ENCODE measurements around the gene OR4Q2. TPM values are rescaled to one million over a fixed set of nuclear protein-coding genes. Genes with fewer than 3 reads are reported as not detected.
"Not testable (repeated sequence)": the region's sequence is repeated elsewhere in the genome, so short reads cannot be mapped to it uniquely, and the experiment has no call there.

The OR4Q2 gene
- total RNA-seq (not detected), polyA plus RNA-seq (not detected)
- long read RNA-seq, donor 1: 0 reads
- long read RNA-seq, donor 2: 0 reads
- long read RNA-seq, donor 3: 0 reads
- long read RNA-seq, donor 4: 0 reads
- long read RNA-seq, donor 5: 0 reads
- long read RNA-seq, donor 6: 0 reads
- long read RNA-seq, donor 7: 0 reads
- long read RNA-seq, donor 8: 0 reads
- long read RNA-seq, donor 9: 0 reads
- long read RNA-seq, donor 10: 0 reads

DNA sequence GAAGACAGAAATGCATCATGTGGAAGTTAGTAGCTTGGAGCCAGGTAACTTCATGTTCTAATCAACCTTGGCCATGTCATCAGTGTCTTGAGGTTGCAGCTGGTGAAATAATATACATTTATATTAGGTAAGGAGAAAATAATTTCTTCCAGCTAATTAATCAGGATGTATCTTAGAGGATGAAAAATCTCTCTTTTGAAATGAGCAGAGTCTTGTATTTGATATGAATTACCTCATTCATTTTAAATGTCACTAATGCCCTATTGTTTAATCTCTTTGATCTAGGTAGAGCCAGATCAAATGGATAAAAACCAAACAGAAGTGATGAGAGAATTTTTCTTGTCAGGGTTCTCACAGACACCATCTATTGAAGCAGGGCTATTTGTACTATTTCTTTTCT is at the start of gene OR4Q2:
Gene OR4Q2 (plus strand): TSS at position 301 of the 400 bp plus-strand sequence.
- TF ChIP-seq POLR2A (IDR thresholded peaks at IDR 0.05): no peak
- no peak for TF ChIP-seq CTCF (IDR thresholded peaks at IDR 0.05)
- no peak within 1 kb of the TSS for H3K27ac ChIP-seq
- no peak within 1 kb of the TSS for H3K4me3 ChIP-seq
- H3K27me3 ChIP-seq: no peaks in the 10 kb centered on the region
- no peaks in the 10 kb centered on the region for H3K4me1 ChIP-seq (replicated peaks in 1 of 2)
- intact Hi-C loops (cut with DNase I): no loop called here
- no peaks in the 10 kb centered on the region for H3K36me3 ChIP-seq (replicated peaks in 1 of 2)
- DNase-seq: no peak
- no peaks in the 10 kb centered on the region for H3K9me3 ChIP-seq (replicated peaks in 1 of 3)

DNA sequence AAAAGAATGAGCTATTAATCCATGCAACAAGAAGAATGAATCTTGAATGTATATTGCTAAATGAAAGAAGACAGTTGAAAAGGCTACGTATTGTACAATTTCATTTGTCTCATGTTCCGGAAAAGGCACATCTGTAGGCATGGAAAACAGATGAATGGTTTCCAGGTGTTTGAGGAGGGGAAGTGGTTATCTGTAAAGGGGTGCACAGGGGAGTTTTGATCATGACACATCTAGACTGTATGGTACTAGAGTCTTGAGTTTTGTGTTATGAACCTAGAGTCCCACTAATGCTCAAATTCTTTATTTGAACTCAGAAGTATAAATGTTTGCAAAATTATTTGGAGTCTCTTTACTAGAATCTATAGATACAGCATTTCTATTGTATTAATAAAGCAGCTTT is 32.2 kb upstream of the OR4Q2 start:
- H3K4me1 ChIP-seq (replicated peaks in 1 of 2); H3K27ac ChIP-seq; H3K4me3 ChIP-seq; DNase-seq; H3K9me3 ChIP-seq (replicated peaks in 1 of 3); H3K27me3 ChIP-seq; H3K36me3 ChIP-seq (replicated peaks in 1 of 2); intact Hi-C loops (cut with DNase I): not testable (repeated sequence)
- WGBS, 4 donors: 43 to 85% (median 60%) methylated on average over 2 of the region's 2 CpGs

GRCh38 chr14:19974844-19975243 is 27.1 kb upstream of the OR4Q2 start:
- Histone ChIP-seq H3K36me3 (replicated peaks in 1 of 2) (no peaks in the 10 kb centered on the region), H3K4me3 (no peak overlapping the region), H3K4me1 (replicated peaks in 1 of 2) (no peaks in the 10 kb centered on the region), H3K27ac (no peak overlapping the region), H3K9me3 (replicated peaks in 1 of 3) (no peaks in the 10 kb centered on the region), H3K27me3 (no peaks in the 10 kb centered on the region)
- no peak for DNase-seq
- TF ChIP-seq POLR2A (IDR thresholded peaks at IDR 0.05) (no peak), CTCF (IDR thresholded peaks at IDR 0.05) (no peak)
- intact Hi-C loops (cut with DNase I): no loop called here
- WGBS, 4 donors: 49 to 61% (median 61%) methylated on average over 1 of the region's 1 CpG

GRCh38 chr14:19975291-19975690 is 26.7 kb upstream of the OR4Q2 start, which contains the start of gene OR4K15:
TSS of gene OR4K15 (plus strand) at chr14:19975591. CDS start at chr14:19975591, 0 bp downstream.
- intact Hi-C loops (cut with DNase I): no loop called here
- Histone ChIP-seq H3K4me3 (no peak within 1 kb of the TSS), H3K27me3 (no peaks in the 10 kb centered on the region), H3K4me1 (replicated peaks in 1 of 2) (no peaks in the 10 kb centered on the region), H3K36me3 (replicated peaks in 1 of 2) (no peaks in the 10 kb centered on the region), H3K9me3 (replicated peaks in 1 of 3) (no peaks in the 10 kb centered on the region), H3K27ac (no peak within 1 kb of the TSS)
- 88 to 92% (median 89%) methylated on average over 3 of the region's 3 CpGs for WGBS, 4 donors
- TF ChIP-seq POLR2A (IDR thresholded peaks at IDR 0.05): no peak
- TF ChIP-seq CTCF (IDR thresholded peaks at IDR 0.05): no peak
- no peak for DNase-seq

DNA sequence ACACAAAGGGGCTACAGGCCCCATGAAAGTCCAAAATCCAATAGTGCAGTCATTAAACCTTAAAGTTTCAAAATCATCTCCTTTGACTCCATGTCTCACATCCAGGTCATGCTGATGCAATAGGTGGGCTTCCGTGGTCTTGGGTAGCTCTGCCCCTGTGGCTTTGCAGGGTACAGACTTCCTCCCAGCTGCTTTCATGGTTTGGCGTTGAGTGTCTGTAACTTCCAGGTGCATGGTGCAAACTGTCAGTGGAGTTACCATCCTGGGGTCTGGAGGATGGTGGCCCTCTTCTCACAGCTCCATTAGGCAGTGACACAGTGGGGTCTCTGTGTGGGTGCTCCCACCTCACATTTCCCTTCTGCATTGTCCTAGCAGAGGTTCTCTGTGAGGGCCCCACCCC is 8.5 kb upstream of the OR4Q2 start:
- H3K27me3 ChIP-seq: no peaks in the 10 kb centered on the region
- intact Hi-C loops (cut with DNase I): no loop called here
- no peak for TF ChIP-seq POLR2A (IDR thresholded peaks at IDR 0.05)
- no peak for TF ChIP-seq CTCF (IDR thresholded peaks at IDR 0.05)
- no peak overlapping the region for H3K27ac ChIP-seq
- H3K9me3 ChIP-seq (replicated peaks in 1 of 3): no peaks in the 10 kb centered on the region
- H3K36me3 ChIP-seq (replicated peaks in 1 of 2): no peaks in the 10 kb centered on the region
- H3K4me1 ChIP-seq (replicated peaks in 1 of 2): no peaks in the 10 kb centered on the region
- DNase-seq: no peak
- WGBS, 4 donors: 17 to 65% (median 63%) methylated on average over 1 to 2 of the region's 2 CpGs; no CpG with 5 or more reads in 1 of the 4 donors
- H3K4me3 ChIP-seq: no peak overlapping the region

Measured in adrenal gland (tissue), 19 donors.